ENCODE data around the gene PSTPIP1. TPM values are rescaled to one million over a fixed set of nuclear protein-coding genes. Genes with fewer than 3 reads are reported as not detected.

PSTPIP1 gene
- total RNA-seq, 2 experiments from 2014 or later: 79.4 to 82.7 TPM

GRCh38 chr15:76978522-76979330 is 16.2 kb upstream of the PSTPIP1 start:
- Histone ChIP-seq H3K4me3 (ENCODE audit: low read length) (no peak overlapping the region), H3K9me3 (ENCODE audit: control insufficient read depth in 1 of 2, insufficient read depth in 1 of 2, low read length in 2 of 2) (peaks cover 0 to 9% of the 10 kb centered on the region in 2 experiments), H3K4me1 (ENCODE audit: insufficient read depth, low read length) (peaks cover 11% of the 10 kb centered on the region), H3K27me3 (ENCODE audit: control insufficient read depth in 1 of 2, insufficient read depth in 2 of 2, low read length in 2 of 2) (no peaks in the 10 kb centered on the region), H3K36me3 (ENCODE audit: insufficient read depth, low read length) (no peaks in the 10 kb centered on the region), H3K27ac (ENCODE audit: low read depth in 1 of 2, low read length in 2 of 2) (no peak overlapping the region)
- Mint-ChIP-seq H3K36me3 (ENCODE audit: low read depth) (no peaks in the 10 kb centered on the region), H3K27ac (no peak overlapping the region), H3K9me3 (no peaks in the 10 kb centered on the region), H3K4me1 (ENCODE audit: low read depth) (no peaks in the 10 kb centered on the region), H3K4me3 (no peak overlapping the region), H3K27me3 (no peaks in the 10 kb centered on the region)
- CTCF ChIA-PET: interaction anchor here (1.1 kb wide), 1 partner anchor 518 kb away, joined by 3 read pairs; no protein-coding TSS in a partner anchor
- intact Hi-C loops (cut with DNase I, micrococcal nuclease): loop anchor here in 1 of 2 experiments (10.0 kb wide), 1 partner anchor 136 kb away; no protein-coding TSS in a partner anchor
- DNase-seq: no peak
- POLR2A ChIA-PET: interaction anchor here (1.1 kb wide), 1 partner anchor 16 kb away, joined by 3 read pairs; the partner anchor contains the start of gene PSTPIP1
- ATAC-seq (ENCODE audit: poor library complexity): no peak
- TF ChIP-seq, protein P1, sequence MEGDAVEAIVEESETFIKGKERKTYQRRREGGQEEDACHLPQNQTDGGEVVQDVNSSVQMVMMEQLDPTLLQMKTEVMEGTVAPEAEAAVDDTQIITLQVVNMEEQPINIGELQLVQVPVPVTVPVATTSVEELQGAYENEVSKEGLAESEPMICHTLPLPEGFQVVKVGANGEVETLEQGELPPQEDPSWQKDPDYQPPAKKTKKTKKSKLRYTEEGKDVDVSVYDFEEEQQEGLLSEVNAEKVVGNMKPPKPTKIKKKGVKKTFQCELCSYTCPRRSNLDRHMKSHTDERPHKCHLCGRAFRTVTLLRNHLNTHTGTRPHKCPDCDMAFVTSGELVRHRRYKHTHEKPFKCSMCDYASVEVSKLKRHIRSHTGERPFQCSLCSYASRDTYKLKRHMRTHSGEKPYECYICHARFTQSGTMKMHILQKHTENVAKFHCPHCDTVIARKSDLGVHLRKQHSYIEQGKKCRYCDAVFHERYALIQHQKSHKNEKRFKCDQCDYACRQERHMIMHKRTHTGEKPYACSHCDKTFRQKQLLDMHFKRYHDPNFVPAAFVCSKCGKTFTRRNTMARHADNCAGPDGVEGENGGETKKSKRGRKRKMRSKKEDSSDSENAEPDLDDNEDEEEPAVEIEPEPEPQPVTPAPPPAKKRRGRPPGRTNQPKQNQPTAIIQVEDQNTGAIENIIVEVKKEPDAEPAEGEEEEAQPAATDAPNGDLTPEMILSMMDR (IDR thresholded peaks at IDR 0.05): no peak

DNA sequence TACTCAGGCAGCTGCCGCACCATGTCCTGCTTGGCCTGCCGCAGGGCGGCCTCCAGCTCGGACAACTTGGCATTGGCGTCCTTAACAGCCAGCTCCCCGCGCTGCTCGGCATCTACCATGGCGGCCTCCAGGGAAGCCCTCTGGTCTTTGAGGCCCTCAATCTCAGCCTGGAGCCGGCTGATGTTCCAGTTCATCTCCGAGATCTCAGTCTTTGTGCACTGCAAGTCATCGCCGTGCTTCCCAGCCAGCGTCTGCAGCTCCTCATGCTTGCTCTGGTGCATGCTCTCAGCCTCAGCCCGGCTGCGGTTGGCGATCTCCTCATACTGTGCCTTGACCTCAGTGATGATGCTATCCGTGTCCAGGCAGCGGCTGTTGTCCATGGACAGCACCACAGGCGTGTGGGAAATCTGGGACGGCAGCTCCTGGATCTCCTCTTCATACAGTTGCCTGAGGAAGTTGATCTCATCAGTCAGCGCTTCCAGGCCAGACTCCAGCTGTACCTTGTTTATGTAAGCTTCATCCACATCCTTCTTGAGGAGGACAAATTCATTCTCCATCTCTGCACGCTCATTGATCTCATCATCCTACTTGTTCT is 15.5 kb upstream of the PSTPIP1 start:
- no peak overlapping the region for H3K4me3 Mint-ChIP-seq
- no peak overlapping the region for H3K27ac Mint-ChIP-seq
- POLR2A ChIA-PET: interaction anchor here (2.2 kb wide), 1 partner anchor 16 kb away, joined by 7 read pairs; the partner anchor contains the start of gene PSTPIP1
- H3K9me3 Mint-ChIP-seq: no peaks in the 10 kb centered on the region
- intact Hi-C loops (cut with DNase I, micrococcal nuclease): loop anchor here in 1 of 2 experiments (10.0 kb wide), 1 partner anchor 135 kb away; no protein-coding TSS in a partner anchor
- Histone ChIP-seq H3K9me3 (ENCODE audit: control insufficient read depth in 1 of 2, insufficient read depth in 1 of 2, low read length in 2 of 2) (peaks cover 0 to 9% of the 10 kb centered on the region in 2 experiments), H3K36me3 (ENCODE audit: insufficient read depth, low read length) (no peaks in the 10 kb centered on the region), H3K4me3 (ENCODE audit: low read length) (no peak overlapping the region), H3K27me3 (ENCODE audit: control insufficient read depth in 1 of 2, insufficient read depth in 2 of 2, low read length in 2 of 2) (no peaks in the 10 kb centered on the region), H3K27ac (ENCODE audit: low read depth in 1 of 2, low read length in 2 of 2) (no peak overlapping the region), H3K4me1 (ENCODE audit: insufficient read depth, low read length) (peaks cover 9% of the 10 kb centered on the region)
- no peak for ATAC-seq (ENCODE audit: poor library complexity)
- CTCF ChIA-PET: interaction anchor here (1.4 kb wide), 1 partner anchor 15 kb away, joined by 5 read pairs; the partner anchor contains the start of gene PSTPIP1
- DNase-seq: no peak
- H3K27me3 Mint-ChIP-seq: no peaks in the 10 kb centered on the region
- no peaks in the 10 kb centered on the region for H3K4me1 Mint-ChIP-seq (ENCODE audit: low read depth)
- TF ChIP-seq, protein P1 (IDR thresholded peaks at IDR 0.05): no peak
- H3K36me3 Mint-ChIP-seq (ENCODE audit: low read depth): no peaks in the 10 kb centered on the region

- H3K27ac Mint-ChIP-seq: no peak overlapping the region
- H3K4me1 ChIP-seq (ENCODE audit: insufficient read depth, low read length): peaks cover 9% of the 10 kb centered on the region
- intact Hi-C loops (cut with DNase I, micrococcal nuclease): loop anchor here in 1 of 2 experiments (10.0 kb wide), 1 partner anchor 135 kb away; no protein-coding TSS in a partner anchor
- ChIA-PET CTCF (interaction anchor here (1.4 kb wide), 1 partner anchor 14 kb away, joined by 5 read pairs; the partner anchor contains the start of gene PSTPIP1), POLR2A (interaction anchor here (2.2 kb wide), 1 partner anchor 15 kb away, joined by 7 read pairs; the partner anchor contains the start of gene PSTPIP1)
- H3K36me3 ChIP-seq (ENCODE audit: insufficient read depth, low read length): no peaks in the 10 kb centered on the region
- no peaks in the 10 kb centered on the region for H3K36me3 Mint-ChIP-seq (ENCODE audit: low read depth)
- H3K4me3 ChIP-seq (ENCODE audit: low read length): no peak overlapping the region
- no peaks in the 10 kb centered on the region for H3K27me3 Mint-ChIP-seq
- TF ChIP-seq, protein P1 (IDR thresholded peaks at IDR 0.05): no peak
- no peak overlapping the region for H3K27ac ChIP-seq (ENCODE audit: low read depth in 1 of 2, low read length in 2 of 2)
- H3K27me3 ChIP-seq (ENCODE audit: control insufficient read depth in 1 of 2, insufficient read depth in 2 of 2, low read length in 2 of 2): no peaks in the 10 kb centered on the region
- H3K9me3 ChIP-seq (ENCODE audit: control insufficient read depth in 1 of 2, insufficient read depth in 1 of 2, low read length in 2 of 2): peaks cover 0 to 9% of the 10 kb centered on the region in 2 experiments
- no peaks in the 10 kb centered on the region for H3K4me1 Mint-ChIP-seq (ENCODE audit: low read depth)
- ATAC-seq (ENCODE audit: poor library complexity): no peak
- H3K4me3 Mint-ChIP-seq: no peak overlapping the region
- H3K9me3 Mint-ChIP-seq: no peaks in the 10 kb centered on the region
- no peak for DNase-seq
Measured at GRCh38 chr15:76979996-76980520, 14.9 kb upstream of the PSTPIP1 start.

All from CD4-positive, alpha-beta T cell (primary cell).